MG63 (cell line): ENCODE data around the gene TCERG1L. TPM values are rescaled to one million over a fixed set of nuclear protein-coding genes. Genes with fewer than 3 reads are reported as not detected.
"Not testable (repeated sequence)": the region's sequence is repeated elsewhere in the genome, so short reads cannot be mapped to it uniquely, and the experiment has no call there.

Source experiments
- DNase-seq: peaks from one replicate; pipeline ENCODE4 v3.0.0-alpha.2; 2020
- H3K27me3 ChIP-seq: fragments of 250-450 bp; sonication (Bioruptor Pico); 2 replicates; pipeline ENCODE4 v1.5.1; 2020; ENCODE audit warnings: mild to moderate bottlenecking, moderate library complexity
- H3K36me3 ChIP-seq: fragments of 250-450 bp; sonication (Bioruptor Pico); 2 replicates; pipeline ENCODE4 v1.5.1; 2020; ENCODE audit warnings: mild to moderate bottlenecking, moderate library complexity
- H3K4me3 ChIP-seq: fragments of 250-450 bp; sonication (Bioruptor Pico); 2 replicates; pipeline ENCODE4 v1.5.1; 2020; ENCODE audit warnings: mild to moderate bottlenecking, moderate library complexity
- H3K9me3 ChIP-seq: fragments of 250-450 bp; sonication (Bioruptor Pico); 2 replicates; pipeline ENCODE4 v1.5.1; 2020; ENCODE audit warnings: mild to moderate bottlenecking, moderate library complexity
- total RNA-seq: library from RNA; depleted of rRNA; stranded (reverse); fragments of >200 nt; shearing (Covaris generic); gene quantifications from 2 replicates; pipeline ENCODE4 v1.2.3, GENCODE V29; 2014; ENCODE audit warnings: low replicate concordance

Gene TCERG1L
- total RNA-seq, 1 experiment from 2014 or later, result not detected

GRCh38 chr10:131179361-131179760 is 132.2 kb downstream of the TCERG1L start:
- no peaks in the 10 kb centered on the region for H3K9me3 ChIP-seq
- no peaks in the 10 kb centered on the region for H3K36me3 ChIP-seq
- H3K27me3 ChIP-seq, result no peaks in the 10 kb centered on the region
- no peak for DNase-seq
- no peak overlapping the region for H3K4me3 ChIP-seq

DNA sequence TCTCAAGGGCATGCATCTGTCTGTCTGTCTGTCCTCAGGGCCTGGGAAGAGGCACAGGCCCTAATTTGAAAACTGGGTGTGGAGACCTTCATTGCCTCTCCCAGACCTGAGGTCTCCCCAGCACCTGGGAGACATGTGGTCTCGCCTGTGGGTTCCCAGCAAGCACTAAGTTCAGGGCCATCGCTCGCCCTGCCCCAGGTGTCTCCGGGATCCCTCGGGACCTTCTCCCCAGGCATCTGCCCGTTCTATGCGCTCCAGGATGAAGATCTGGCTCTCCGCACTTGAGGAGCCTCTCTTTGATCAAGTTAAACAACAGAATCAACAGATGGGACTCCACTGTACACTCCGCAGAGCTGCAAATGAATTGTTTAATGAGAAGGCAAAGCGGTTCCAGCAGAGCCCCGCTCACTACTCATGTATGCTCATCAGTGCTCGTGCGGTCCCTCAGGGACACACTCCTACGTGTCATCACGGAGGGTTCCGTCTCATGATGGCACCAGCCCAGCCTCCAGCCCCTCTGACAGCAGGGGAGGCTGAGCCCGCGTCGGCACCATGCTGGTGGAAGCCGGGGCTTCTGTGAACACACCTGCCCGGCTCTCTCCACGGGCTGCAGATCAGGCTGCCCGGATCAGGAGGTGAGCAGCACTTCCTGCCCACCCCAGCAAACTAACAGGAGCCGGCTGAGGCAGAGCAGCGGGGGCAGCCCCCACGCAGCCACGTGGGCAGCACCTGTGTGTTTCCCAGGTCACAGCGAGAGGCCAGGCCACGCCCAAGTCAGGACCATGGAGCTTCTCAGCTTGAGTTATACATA is 132.8 kb downstream of the TCERG1L start:
- no peak for DNase-seq
- H3K27me3 ChIP-seq, result no peaks in the 10 kb centered on the region
- no peak overlapping the region for H3K4me3 ChIP-seq
- H3K9me3 ChIP-seq, result no peaks in the 10 kb centered on the region
- H3K36me3 ChIP-seq, result no peaks in the 10 kb centered on the region

DNA sequence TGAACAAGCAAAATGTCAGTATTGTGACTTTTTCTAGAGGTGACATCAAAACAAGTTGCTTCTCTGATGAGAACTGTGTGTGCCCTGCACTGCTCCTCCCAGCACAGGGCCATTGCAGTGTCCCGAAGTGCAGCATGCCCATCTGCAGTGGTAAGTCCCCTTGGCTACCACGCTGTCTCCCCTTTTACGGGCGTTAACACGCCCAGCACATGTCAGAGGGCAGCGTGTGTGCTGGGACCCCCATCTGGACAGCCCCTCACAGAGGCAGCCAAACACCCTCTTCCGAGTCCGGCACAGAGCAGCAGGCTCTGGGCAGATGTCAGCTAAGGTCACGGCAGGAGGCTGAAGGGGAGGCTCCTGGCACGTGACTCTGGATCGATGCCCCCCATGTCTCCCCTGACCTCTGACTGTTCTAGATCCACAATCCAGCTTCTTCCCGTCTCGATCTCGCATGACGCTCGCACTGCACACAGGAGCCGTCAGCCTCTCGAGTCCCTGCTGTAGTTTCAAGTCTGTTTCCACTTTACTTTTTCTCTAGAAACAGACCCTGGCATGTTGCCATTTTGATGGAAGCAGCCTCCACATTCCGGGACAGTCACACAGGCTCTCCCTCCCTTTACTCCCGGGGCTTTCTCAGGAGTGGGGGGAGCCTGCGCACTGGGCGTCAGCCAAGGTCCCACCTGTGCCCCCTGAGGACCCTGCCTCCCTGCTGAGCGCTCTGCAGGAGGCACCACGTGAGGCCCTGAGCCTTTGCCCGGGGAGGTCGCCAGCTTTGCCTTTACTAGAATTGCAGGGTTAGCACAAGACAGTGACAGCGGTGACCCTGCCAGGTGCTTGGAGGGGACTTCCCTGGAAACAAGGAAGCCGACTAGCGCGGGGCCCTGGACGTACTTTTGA is 133.8 kb downstream of the TCERG1L start:
- no peak for DNase-seq
- Histone ChIP-seq H3K9me3 (no peaks in the 10 kb centered on the region), H3K4me3 (no peak overlapping the region), H3K36me3 (no peaks in the 10 kb centered on the region), H3K27me3 (no peaks in the 10 kb centered on the region)

GRCh38 chr10:131176907-131177306 is 134.6 kb downstream of the TCERG1L start:
- no peaks in the 10 kb centered on the region for H3K9me3 ChIP-seq
- H3K4me3 ChIP-seq, result no peak overlapping the region
- no peak for DNase-seq
- no peaks in the 10 kb centered on the region for H3K27me3 ChIP-seq
- H3K36me3 ChIP-seq, result no peaks in the 10 kb centered on the region

DNA sequence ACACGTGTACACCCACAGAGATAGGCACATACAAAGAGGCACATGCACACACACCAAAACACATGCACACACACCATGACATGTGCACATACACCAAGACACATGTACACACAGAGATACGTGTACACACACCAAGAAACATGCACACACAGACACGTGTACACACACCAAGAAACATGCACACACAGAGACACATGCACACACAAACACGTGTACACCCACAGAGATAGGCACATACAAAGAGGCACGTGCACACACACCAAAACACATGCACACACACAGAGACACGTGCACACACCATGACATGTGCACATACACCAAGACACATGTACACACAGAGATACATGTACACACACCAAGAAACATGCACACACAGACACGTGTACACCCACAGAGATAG is 135.2 kb downstream of the TCERG1L start:
- H3K4me3 ChIP-seq, H3K9me3 ChIP-seq, H3K36me3 ChIP-seq, DNase-seq, H3K27me3 ChIP-seq: not testable (repeated sequence)

GRCh38 chr10:131175891-131176290 is 135.6 kb downstream of the TCERG1L start:
- Histone ChIP-seq H3K36me3 (no peaks in the 10 kb centered on the region), H3K9me3 (no peaks in the 10 kb centered on the region), H3K27me3 (no peaks in the 10 kb centered on the region), H3K4me3 (no peak overlapping the region)
- DNase-seq, result no peak

DNA sequence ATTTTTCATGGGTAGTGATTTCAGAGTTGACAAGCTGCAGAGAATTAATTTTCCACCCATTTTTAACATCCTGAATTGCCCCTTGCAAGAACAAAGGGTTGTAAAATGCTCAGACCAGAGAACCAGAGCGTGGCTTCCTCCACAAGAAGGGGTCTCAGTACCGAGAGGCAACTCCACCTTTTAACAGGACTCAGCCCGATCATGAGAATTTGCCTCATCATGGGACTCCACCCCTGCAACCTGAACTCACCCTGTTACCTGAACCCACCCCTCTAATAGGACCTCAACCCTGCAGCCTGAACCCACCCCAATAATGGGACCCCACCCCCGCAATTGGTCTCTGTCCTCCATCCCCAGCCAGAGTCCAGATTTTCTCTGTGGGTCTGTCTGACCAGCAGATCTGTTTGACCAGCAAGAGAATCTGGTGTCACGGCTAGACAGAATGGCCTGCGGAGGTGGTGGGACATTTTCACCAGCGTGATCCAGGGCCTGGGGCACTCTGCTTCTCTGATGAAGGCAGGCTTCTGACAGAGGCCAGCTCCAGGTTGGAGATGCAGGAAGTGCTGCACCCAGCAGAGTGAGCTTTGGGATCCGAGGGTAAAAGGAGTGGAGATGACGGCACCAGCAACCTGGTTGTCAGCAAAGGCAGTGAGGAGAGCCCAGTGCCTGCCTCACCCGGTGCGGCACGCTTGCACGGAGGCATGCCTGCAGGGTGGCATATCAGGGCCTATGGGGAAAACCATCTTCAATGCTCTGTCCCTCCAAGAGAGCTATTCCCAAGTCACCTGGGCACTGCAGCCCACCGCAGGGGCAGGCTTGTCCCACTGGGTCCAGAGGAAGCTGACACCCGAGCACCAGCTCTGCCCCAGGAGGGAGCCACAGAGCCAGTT is 136.6 kb downstream of the TCERG1L start:
- DNase-seq, result no peak
- no peaks in the 10 kb centered on the region for H3K9me3 ChIP-seq
- H3K4me3 ChIP-seq, result no peak overlapping the region
- H3K27me3 ChIP-seq, result no peaks in the 10 kb centered on the region
- no peaks in the 10 kb centered on the region for H3K36me3 ChIP-seq

GRCh38 chr10:131174211-131174565 is 137.3 kb downstream of the TCERG1L start:
- no peaks in the 10 kb centered on the region for H3K36me3 ChIP-seq
- no peak for DNase-seq
- H3K4me3 ChIP-seq, result no peak overlapping the region
- no peaks in the 10 kb centered on the region for H3K9me3 ChIP-seq
- H3K27me3 ChIP-seq, result no peaks in the 10 kb centered on the region

- no peak overlapping the region for H3K4me3 ChIP-seq
- H3K9me3 ChIP-seq, result no peaks in the 10 kb centered on the region
- no peaks in the 10 kb centered on the region for H3K36me3 ChIP-seq
- no peak for DNase-seq
- no peaks in the 10 kb centered on the region for H3K27me3 ChIP-seq
Measured at GRCh38 chr10:131173484-131174210, 137.9 kb downstream of the TCERG1L start.

DNA sequence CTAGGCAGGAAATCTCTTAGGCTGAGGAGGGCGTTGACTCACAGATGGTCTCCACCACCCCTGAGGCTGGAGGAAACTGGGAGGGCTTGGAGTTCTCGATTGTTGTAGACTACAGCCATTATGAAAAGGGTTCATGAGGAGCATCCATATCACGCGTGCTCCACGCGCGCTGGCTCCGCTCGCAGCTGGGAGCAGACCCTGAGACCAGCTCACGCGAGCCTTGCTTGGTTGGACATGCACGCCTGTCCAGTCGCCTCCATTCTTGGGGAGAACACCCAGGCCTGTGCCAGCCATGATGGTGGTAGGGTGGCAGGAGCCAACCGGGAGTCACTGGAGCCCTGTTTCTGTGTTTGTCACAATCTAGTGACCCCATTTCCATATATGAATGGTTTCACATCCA is 139.1 kb downstream of the TCERG1L start:
- DNase-seq, result no peak
- no peaks in the 10 kb centered on the region for H3K36me3 ChIP-seq
- H3K27me3 ChIP-seq, result no peaks in the 10 kb centered on the region
- no peak overlapping the region for H3K4me3 ChIP-seq
- no peaks in the 10 kb centered on the region for H3K9me3 ChIP-seq

DNA sequence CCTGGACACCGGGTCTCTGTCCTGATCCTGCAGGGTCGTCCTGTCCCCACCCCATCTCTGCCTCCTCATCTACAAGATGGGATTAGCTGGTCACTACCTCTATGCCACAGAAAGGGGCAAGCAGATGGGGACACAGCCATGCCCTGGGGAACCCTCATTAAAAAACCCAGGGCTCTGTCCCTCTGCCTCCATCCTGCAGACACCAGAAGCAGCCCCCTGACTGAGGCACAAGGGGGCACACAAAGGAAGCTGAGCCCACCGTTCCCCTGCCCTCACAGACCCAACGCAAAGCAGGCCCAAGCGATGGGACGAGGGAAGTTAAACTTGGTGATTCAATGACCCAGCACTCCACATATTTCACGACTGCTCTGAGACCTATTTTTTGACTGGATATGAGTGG is 142.4 kb downstream of the TCERG1L start:
- H3K27me3 ChIP-seq, result no peaks in the 10 kb centered on the region
- H3K4me3 ChIP-seq, result no peak overlapping the region
- no peaks in the 10 kb centered on the region for H3K9me3 ChIP-seq
- DNase-seq, result no peak
- H3K36me3 ChIP-seq, result no peaks in the 10 kb centered on the region

DNA sequence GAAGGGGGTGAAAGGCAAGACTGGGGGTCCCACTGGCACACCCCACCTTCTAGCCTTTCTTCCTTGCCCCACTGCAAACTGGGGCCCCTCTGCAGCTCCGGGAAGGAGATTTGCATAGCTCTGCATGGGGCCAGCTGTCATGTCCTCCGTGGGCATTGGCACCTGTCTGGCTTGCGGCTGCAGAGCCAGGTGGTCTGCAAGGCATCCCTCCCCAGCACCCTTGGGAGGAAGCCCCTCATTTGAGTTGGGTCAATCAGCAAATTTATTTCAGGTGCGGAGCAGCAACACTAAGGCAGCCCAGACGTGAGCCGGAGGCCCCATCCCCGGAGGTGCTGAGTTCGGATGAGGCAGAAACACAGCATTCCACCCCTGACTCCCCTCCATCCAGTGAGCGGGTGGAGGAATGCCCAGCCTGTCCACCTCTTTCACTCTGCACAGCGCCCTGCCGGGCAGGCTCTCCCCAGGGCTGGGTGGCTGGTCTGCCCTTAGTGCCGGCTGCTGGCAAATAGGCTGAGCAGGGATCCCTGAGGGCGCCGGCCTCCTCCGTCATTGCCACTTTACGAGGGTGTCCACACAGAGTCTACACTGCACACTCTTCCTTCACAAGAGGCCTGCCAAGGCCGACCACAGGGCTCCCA is 143.2 kb downstream of the TCERG1L start:
- H3K36me3 ChIP-seq, result no peaks in the 10 kb centered on the region
- no peak overlapping the region for H3K4me3 ChIP-seq
- DNase-seq, result no peak
- no peaks in the 10 kb centered on the region for H3K27me3 ChIP-seq
- no peaks in the 10 kb centered on the region for H3K9me3 ChIP-seq

GRCh38 chr10:131167036-131167860 is 144.3 kb downstream of the TCERG1L start:
- no peak for DNase-seq
- Histone ChIP-seq H3K4me3 (no peak overlapping the region), H3K36me3 (no peaks in the 10 kb centered on the region), H3K9me3 (no peaks in the 10 kb centered on the region), H3K27me3 (no peaks in the 10 kb centered on the region)

DNA sequence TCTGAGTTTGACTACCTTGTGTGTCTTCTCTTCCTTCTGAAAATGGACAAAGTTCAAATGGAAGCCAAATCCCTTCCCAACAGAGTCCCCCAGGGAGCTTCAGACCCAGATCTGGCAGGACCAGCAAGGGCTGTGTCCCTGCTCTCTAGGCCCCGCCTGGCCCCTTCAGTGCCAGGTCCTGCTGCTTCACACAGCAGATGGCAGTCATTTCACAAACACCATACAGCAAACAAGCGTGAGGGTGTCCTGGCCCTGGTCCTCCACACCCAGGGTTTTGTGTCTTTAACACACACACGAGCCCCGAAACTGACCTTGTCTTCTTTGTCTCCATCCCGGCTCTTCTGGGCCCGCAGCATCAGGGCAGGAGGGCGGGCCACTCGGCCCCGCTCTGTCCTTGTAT is 145.0 kb downstream of the TCERG1L start:
- H3K4me3 ChIP-seq, result no peak overlapping the region
- DNase-seq, result no peak
- H3K9me3 ChIP-seq, result no peaks in the 10 kb centered on the region
- no peaks in the 10 kb centered on the region for H3K27me3 ChIP-seq
- no peaks in the 10 kb centered on the region for H3K36me3 ChIP-seq

- H3K9me3 ChIP-seq, result no peaks in the 10 kb centered on the region
- no peaks in the 10 kb centered on the region for H3K27me3 ChIP-seq
- no peaks in the 10 kb centered on the region for H3K36me3 ChIP-seq
- DNase-seq, result no peak
- H3K4me3 ChIP-seq, result no peak overlapping the region
Measured at GRCh38 chr10:131165092-131165491, 146.4 kb downstream of the TCERG1L start.
